Uterus (tissue), 2 donors: ENCODE data around the gene LENEP.

Source experiments
- POLR2A ChIP-seq, 2 donors: fragments of 450-650 bp; IDR thresholded peaks; one replicate each; pipeline ENCODE4 v1.6.1; 2016; ENCODE audit warnings: antibody characterized with exemption in 2 of 2, mild to moderate bottlenecking in 1 of 2, moderate library complexity in 1 of 2
- TF ChIP-seq, protein P1 (sequence below), 4 experiments: fragments of 200-600 bp in 2 of 4; fragments of 450-650 bp in 2 of 4; sonication (generic) in 2 of 4; IDR thresholded peaks; one replicate each; pipeline ENCODE4 v1.5.1; 2016 to 2019; ENCODE audit warnings: antibody characterized with exemption in 4 of 4, mild to moderate bottlenecking in 2 of 4, moderate library complexity in 1 of 4

DNA sequence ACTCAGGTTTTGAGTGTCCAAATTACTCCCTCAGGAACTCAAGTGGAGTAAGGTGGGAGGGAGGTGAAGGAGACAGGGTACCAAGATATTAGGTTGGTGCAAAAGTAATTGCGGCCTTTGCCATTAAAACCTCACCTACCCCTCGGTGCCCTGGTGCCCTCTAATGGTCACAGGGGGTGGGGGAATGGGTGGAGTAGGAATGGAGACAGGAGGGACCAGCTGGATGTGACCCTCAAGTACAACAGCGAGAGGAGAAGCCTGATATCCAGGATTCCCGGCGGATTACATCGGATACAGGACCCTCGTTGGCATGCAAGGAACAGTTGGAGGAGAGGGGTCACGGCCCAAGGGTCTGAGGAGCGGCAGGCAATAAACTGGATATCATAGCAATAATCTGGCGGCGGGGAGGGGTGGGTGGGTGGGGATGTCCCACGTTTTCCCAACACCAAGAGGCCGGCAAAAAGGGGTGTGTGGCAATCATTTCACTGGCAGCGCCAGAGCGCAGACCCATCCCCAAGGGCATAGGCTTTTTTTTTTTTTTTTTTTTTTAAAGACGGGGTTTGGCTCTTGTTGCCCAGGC is 4.9 kb downstream of the LENEP start:
- TF ChIP-seq, protein P1, sequence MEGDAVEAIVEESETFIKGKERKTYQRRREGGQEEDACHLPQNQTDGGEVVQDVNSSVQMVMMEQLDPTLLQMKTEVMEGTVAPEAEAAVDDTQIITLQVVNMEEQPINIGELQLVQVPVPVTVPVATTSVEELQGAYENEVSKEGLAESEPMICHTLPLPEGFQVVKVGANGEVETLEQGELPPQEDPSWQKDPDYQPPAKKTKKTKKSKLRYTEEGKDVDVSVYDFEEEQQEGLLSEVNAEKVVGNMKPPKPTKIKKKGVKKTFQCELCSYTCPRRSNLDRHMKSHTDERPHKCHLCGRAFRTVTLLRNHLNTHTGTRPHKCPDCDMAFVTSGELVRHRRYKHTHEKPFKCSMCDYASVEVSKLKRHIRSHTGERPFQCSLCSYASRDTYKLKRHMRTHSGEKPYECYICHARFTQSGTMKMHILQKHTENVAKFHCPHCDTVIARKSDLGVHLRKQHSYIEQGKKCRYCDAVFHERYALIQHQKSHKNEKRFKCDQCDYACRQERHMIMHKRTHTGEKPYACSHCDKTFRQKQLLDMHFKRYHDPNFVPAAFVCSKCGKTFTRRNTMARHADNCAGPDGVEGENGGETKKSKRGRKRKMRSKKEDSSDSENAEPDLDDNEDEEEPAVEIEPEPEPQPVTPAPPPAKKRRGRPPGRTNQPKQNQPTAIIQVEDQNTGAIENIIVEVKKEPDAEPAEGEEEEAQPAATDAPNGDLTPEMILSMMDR (IDR thresholded peaks at IDR 0.05): no peak
- TF ChIP-seq POLR2A (IDR thresholded peaks at IDR 0.05): no peak
